Measurements from ENCODE around the gene CTTN.
"Not testable (repeated sequence)": the region's sequence is repeated elsewhere in the genome, so short reads cannot be mapped to it uniquely, and the experiment has no call there.

CTTN gene

GRCh38 chr11:70381350-70381749 is 17.0 kb upstream of the CTTN start:
- no peak for DNase-seq (ENCODE audit: low read depth in 2 of 3, low spot score in 1 of 3)

DNA sequence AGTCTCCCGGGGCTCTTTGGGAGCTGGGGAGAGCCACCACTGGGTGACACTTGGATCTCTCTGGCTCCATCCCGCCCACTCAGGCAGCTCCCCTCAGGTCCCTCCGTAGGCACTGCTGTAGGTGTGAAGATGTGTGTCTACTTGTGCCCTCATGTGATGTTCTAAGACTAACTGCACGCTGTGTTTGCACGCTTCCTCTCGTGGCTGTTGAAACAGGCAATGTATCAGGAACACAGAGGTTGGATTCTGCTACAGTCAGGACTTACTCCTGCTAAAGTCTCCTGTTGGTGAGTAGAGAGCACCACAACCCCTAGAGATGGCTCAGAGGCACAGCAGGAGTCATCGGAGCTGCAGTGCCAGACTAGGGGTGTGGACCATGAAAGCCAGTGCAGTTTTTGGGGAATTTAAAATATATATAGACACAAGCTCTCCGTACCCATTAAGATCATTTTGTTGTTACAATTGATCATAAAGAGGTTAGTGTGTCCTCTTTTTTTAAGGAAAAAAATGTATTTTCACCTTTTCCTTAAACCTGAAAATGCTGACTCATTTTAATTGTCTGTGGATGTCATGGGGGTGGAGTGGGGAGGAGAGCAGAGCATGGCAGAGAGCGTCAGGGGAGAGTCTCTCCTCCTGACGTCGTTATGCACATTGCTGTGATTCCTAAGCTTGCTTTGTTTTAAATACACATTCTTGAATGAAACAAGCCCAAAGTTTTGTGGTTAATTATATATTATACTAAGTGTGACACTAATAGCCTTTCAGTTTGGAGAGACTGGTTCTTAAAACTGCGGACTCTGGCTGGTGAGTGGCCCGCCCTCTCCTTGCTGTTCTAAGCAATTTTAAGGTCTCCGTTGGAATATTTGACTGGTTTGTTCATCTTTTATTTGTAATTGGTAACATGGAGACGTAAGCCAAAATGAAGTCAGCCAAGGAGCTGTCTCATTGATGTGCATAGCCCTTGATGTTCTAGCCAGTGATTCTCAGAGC is 16.2 kb upstream of the CTTN start:
- no peak for DNase-seq (ENCODE audit: low read depth in 2 of 3, low spot score in 1 of 3)

DNA sequence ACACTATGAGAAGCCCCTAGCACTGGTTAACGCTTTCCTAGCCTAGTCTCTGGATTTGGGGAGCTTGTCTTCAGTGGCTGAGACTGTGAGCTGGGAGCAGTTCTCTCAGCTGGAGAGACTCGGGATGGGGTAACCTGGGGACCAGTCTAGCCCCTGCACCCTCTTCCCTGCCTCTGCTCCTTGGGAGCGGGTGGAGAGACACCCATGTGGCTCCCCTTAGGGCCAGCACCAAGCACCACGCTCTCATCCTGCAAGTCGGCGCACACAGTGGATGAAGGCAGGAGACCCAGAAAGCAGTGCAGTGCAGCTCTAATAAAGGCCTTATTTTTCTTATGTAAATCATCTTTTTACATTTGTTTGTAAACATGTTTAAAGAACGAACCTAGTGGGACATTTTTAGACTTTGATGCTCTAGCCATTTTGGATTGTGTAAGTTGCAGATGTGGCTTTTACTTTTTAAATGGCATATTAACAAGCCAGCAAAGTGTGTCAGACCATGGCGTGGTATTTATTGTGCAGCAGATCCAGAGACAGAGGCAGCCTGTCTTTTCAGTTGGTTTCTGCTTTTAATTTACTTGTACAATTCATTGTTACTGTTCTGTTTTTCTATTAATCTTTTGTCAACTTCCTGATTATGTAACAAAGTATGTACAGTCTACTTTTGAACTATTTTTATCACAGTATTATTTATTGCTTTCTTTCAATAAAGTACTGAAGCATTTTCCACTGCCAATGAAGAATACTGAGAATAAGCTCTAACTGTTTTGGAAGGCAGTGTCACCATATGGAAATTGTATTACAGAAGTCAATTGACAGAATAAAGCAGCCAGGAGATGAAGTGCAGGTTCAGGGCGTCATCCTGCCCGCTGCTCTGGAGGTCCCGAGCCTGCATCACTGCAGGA is 14.4 kb upstream of the CTTN start:
- DNase-seq (ENCODE audit: low read depth in 2 of 3, low spot score in 1 of 3): no peak

GRCh38 chr11:70384566-70385152 is 13.7 kb upstream of the CTTN start:
- DNase-seq (ENCODE audit: low read depth in 2 of 3, low spot score in 1 of 3): no peak

- DNase-seq (ENCODE audit: low read depth in 2 of 3, low spot score in 1 of 3): no peak
Measured at GRCh38 chr11:70387564-70387963, 10.8 kb upstream of the CTTN start.

GRCh38 chr11:70389201-70389600 is 9.1 kb upstream of the CTTN start:
- DNase-seq (ENCODE audit: low read depth in 2 of 3, low spot score in 1 of 3): no peak

GRCh38 chr11:70390882-70391281 is 7.4 kb upstream of the CTTN start:
- not testable (repeated sequence) for DNase-seq (ENCODE audit: low read depth in 2 of 3, low spot score in 1 of 3)

GRCh38 chr11:70394211-70394950 is 3.9 kb upstream of the CTTN start:
- DNase-seq (ENCODE audit: low read depth in 2 of 3, low spot score in 1 of 3): no peak

- no peak for DNase-seq (ENCODE audit: low read depth in 2 of 3, low spot score in 1 of 3)
Measured at GRCh38 chr11:70397336-70397982, 870 bp upstream of the CTTN start.

DNA sequence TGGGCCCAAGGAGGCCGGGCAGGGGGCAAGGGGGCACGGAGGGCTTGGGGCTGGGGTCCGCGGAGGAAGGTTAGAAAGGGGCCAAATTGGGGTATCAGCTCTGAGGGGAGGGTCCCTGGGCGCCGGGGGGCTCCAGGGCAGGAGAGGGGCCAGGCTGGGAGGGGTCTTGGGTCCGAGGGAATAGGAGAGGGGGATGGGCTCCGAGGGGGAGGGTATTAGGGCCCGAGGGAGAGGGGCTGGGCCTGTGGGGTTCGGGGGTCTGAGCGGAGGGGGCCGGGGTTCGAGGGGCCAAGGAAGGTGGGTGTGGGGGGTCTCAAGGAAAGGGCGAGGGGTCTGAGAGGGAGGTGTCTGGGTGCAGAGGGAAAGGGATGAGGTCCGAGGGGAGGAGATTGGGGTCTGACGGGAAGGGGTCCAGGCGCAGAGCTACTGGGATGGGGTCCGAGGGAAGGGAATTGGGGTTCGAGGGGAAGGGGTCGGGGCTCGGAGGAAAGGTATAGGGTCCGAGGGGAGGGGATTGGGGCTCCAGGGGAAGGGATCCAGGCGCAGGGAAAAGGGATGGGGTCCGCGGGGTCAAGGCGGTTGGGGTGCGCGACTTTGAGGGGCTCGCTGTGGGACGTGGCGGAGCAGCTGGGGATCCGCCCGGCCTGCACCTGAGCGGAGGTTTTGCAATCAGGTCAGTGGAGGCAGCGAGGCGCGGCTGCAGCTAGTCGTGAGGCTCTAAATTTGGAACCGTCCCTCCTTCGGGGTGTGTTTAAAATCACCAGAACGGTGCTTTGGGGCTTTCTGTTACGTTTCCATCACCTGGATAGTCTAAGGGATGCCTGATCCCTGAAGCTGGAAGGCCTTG is 728 bp downstream of the CTTN start:
- no peak for DNase-seq (ENCODE audit: low read depth in 2 of 3, low spot score in 1 of 3)

DNA sequence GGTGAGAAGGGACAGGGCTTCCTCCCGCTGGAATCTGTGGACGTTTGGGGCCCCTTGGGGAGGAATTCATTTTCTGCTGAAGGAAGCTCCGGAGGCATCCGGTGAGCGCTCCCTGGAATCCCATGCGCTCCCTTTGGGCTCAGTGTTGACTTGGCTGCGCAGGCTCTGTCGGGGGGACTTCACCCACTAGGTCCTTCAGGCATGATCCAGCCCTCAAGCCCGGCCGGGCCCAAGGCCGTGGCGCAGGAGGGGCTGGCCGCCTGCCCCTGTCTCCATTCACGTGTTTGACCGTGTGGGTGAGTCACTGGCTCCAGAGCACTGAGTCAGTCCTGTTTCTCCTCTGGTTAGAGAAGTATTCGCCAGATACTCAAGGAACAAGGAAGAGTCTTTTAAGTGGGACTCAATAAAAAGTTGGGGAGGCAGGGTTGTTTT is 1.4 kb downstream of the CTTN start:
- no peak for DNase-seq (ENCODE audit: low read depth in 2 of 3, low spot score in 1 of 3)

GRCh38 chr11:70400643-70401042 is 2.3 kb downstream of the CTTN start:
- no peak for DNase-seq (ENCODE audit: low read depth in 2 of 3, low spot score in 1 of 3)

- no peak for DNase-seq (ENCODE audit: low read depth in 2 of 3, low spot score in 1 of 3)
Measured at GRCh38 chr11:70402016-70402415, 3.7 kb downstream of the CTTN start.

DNA sequence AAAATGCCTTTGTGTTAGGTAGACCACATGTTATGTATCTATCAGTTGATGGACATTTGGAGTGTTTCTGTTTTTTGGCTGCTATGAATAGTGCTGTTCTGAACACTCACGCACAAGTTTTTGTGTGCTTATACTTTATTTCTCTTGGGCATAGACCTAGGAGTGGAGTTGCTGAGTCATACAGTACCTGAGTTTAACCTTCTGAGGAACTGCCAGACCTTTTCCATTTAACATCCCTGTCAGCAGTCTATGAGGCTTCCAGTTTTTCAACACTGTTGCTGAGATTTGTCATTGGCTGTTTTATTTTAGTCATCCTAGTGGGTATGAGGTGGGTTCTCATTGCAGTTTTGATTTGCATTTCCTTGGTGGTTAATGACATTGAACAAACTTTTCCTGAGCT is 4.4 kb downstream of the CTTN start:
- DNase-seq (ENCODE audit: low read depth in 2 of 3, low spot score in 1 of 3): no peak

DNA sequence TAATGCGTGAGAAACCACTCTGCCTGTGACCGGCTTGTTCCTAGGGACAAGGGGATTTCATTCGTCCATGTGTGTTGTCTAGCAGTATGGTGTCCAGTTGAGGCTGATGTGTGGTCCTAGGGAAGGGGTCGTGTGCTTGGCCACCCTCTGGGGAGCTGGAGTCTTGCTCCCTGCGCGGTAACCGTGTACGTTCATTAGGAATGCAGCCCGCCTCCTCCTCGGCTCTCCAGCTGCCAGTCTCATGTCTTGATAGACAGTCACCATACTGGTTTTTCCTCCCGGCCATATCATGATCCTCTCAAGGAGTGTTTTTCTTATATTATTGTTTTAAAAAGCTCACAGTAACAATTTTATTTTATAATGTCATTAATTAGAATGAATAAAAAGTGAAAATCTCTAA is 5.9 kb downstream of the CTTN start:
- DNase-seq (ENCODE audit: low read depth in 2 of 3, low spot score in 1 of 3): no peak

GRCh38 chr11:70405679-70406395 is 7.5 kb downstream of the CTTN start:
- DNase-seq (ENCODE audit: low read depth in 2 of 3, low spot score in 1 of 3): no peak

- DNase-seq (ENCODE audit: low read depth in 2 of 3, low spot score in 1 of 3): no peak
Measured at GRCh38 chr11:70407121-70407520, 8.8 kb downstream of the CTTN start.

GRCh38 chr11:70407814-70408213 is 9.5 kb downstream of the CTTN start:
- DNase-seq (ENCODE audit: low read depth in 2 of 3, low spot score in 1 of 3): no peak

- DNase-seq (ENCODE audit: low read depth in 2 of 3, low spot score in 1 of 3): not testable (repeated sequence)
Measured at GRCh38 chr11:70408326-70408725, 10.0 kb downstream of the CTTN start.
